H9 (cell line): ENCODE results near the gene NHP2. TPM values are rescaled to one million over a fixed set of nuclear protein-coding genes. Genes with fewer than 3 reads are reported as not detected.

ENCODE experiments used
- DNase-seq: peaks from one replicate; pipeline ENCODE4 v3.0.0-alpha.2; 2017
- H2AFZ ChIP-seq: one replicate; pipeline ENCODE4 v1.6.1; 2013; ENCODE audit warnings: mild to moderate bottlenecking, low read length, control low read depth, moderate library complexity
- H2AK5ac ChIP-seq: 2 replicates; pipeline ENCODE4 v1.6.1; 2013; ENCODE audit warnings: low read length, control low read depth, mixed read lengths; ENCODE audit not compliant: insufficient read length
- H2BK120ac ChIP-seq: one replicate; pipeline ENCODE4 v1.6.1; 2013; ENCODE audit warnings: low read depth, mild to moderate bottlenecking, low read length, control low read depth, inconsistent platforms; ENCODE audit not compliant: poor library complexity, severe bottlenecking
- H2BK12ac ChIP-seq: 2 replicates; pipeline ENCODE4 v1.6.1; 2013; ENCODE audit warnings: low read length, control low read depth, mixed read lengths, low read depth; ENCODE audit not compliant: insufficient read length
- H2BK15ac ChIP-seq: 2 replicates; pipeline ENCODE4 v1.6.1; 2013; ENCODE audit warnings: low read depth, low read length, control low read depth
- H2BK20ac ChIP-seq: one replicate; pipeline ENCODE4 v1.6.1; 2013; ENCODE audit warnings: low read depth, mild to moderate bottlenecking, low read length, control low read depth, inconsistent platforms; ENCODE audit not compliant: poor library complexity, severe bottlenecking
- H2BK5ac ChIP-seq: 2 replicates; pipeline ENCODE4 v1.6.1; 2013; ENCODE audit warnings: low read length, control low read depth, mixed read lengths; ENCODE audit not compliant: insufficient read length
- H3K14ac ChIP-seq: 2 replicates; pipeline ENCODE4 v1.6.1; 2013; ENCODE audit warnings: low read length, control low read depth; ENCODE audit not compliant: insufficient read depth
- H3K18ac ChIP-seq: 2 replicates; pipeline ENCODE4 v1.6.1; 2013; ENCODE audit warnings: low read depth, mild to moderate bottlenecking, mixed read lengths, low read length, control low read depth; ENCODE audit not compliant: insufficient read length
- H3K23ac ChIP-seq: 2 replicates; pipeline ENCODE4 v1.6.1; 2013; ENCODE audit warnings: low read length, control low read depth, mixed read lengths, low read depth; ENCODE audit not compliant: insufficient read length
- H3K23me2 ChIP-seq: 2 replicates; pipeline ENCODE4 v1.6.1; 2013; ENCODE audit warnings: low read depth, mild to moderate bottlenecking, mixed read lengths, low read length, control low read depth; ENCODE audit not compliant: insufficient read length, poor library complexity, severe bottlenecking
- H3K27ac ChIP-seq: 2 replicates; pipeline ENCODE4 v1.5.1; 2013; ENCODE audit warnings: low read length, control low read depth, mixed read lengths, low read depth; ENCODE audit not compliant: insufficient read length
- H3K27me3 ChIP-seq: 2 replicates; pipeline ENCODE4 v1.6.1; 2013; ENCODE audit warnings: low read length, control low read depth, inconsistent platforms; ENCODE audit not compliant: insufficient read depth
- H3K4ac ChIP-seq: 2 replicates; pipeline ENCODE4 v1.6.1; 2013; ENCODE audit warnings: low read depth, mild to moderate bottlenecking, control low read depth, inconsistent platforms, low read length, moderate library complexity
- H3K4me1 ChIP-seq: 2 replicates; pipeline ENCODE4 v1.6.1; 2013; ENCODE audit warnings: low read length, control low read depth, inconsistent platforms; ENCODE audit not compliant: insufficient read depth
- H3K4me2 ChIP-seq: 2 replicates; pipeline ENCODE4 v1.6.1; 2013; ENCODE audit warnings: low read length, control low read depth, mixed read lengths; ENCODE audit not compliant: insufficient read length, insufficient read depth
- H3K56ac ChIP-seq: 2 replicates; pipeline ENCODE4 v1.6.1; 2013; ENCODE audit warnings: low read depth, mild to moderate bottlenecking, mixed read lengths, low read length, control low read depth; ENCODE audit not compliant: insufficient read length
- H3K79me1 ChIP-seq: 2 replicates; pipeline ENCODE4 v1.6.1; 2013; ENCODE audit warnings: low read depth, mild to moderate bottlenecking, moderate library complexity, low read length, control low read depth, inconsistent platforms; ENCODE audit not compliant: insufficient read depth, poor library complexity, severe bottlenecking
- H3K79me2 ChIP-seq: 2 replicates; pipeline ENCODE4 v1.6.1; 2013; ENCODE audit warnings: low read length, control low read depth, inconsistent platforms; ENCODE audit not compliant: insufficient read depth
- H3K9ac ChIP-seq: 2 replicates; pipeline ENCODE4 v1.6.1; 2013; ENCODE audit warnings: low read length, control low read depth, mixed read lengths; ENCODE audit not compliant: insufficient read length; ENCODE audit errors: extremely low read depth
- H3K9me3 ChIP-seq: one replicate; pipeline ENCODE4 v1.6.1; 2013; ENCODE audit warnings: low read depth, low read length, inconsistent platforms; ENCODE audit not compliant: control insufficient read depth
- H3T11ph ChIP-seq: one replicate; pipeline ENCODE4 v1.6.1; 2013; ENCODE audit warnings: mild to moderate bottlenecking, low read length, control low read depth, inconsistent platforms
- H4K20me1 ChIP-seq: one replicate; pipeline ENCODE4 v1.6.1; 2013; ENCODE audit not compliant: control insufficient read depth, insufficient read length, insufficient read depth
- H4K5ac ChIP-seq: 2 replicates; pipeline ENCODE4 v1.6.1; 2013; ENCODE audit warnings: low read depth, mild to moderate bottlenecking, mixed read lengths, low read length, control low read depth; ENCODE audit not compliant: insufficient read length
- H4K8ac ChIP-seq: replicated peaks from 2 replicates; pipeline ENCODE4 v1.6.1; 2013; ENCODE audit warnings: low read length, control low read depth, mixed read lengths, low read depth; ENCODE audit not compliant: insufficient read length
- H4K91ac ChIP-seq: 2 replicates; pipeline ENCODE4 v1.6.1; 2013; ENCODE audit warnings: low read depth, mild to moderate bottlenecking, moderate library complexity, mixed read lengths, low read length, control low read depth; ENCODE audit not compliant: insufficient read length
- H3K27ac Mint-ChIP-seq, 3 experiments: 2 replicates in 2 of 3; 3 replicates in 1 of 3; pipeline ENCODE4 v1.8.0; 2020 to 2021; ENCODE audit warnings: mixed read lengths in 3 of 3, mild to moderate bottlenecking in 1 of 3, moderate library complexity in 1 of 3
- H3K27me3 Mint-ChIP-seq: 2 replicates; pipeline ENCODE4 v1.8.0; 2021; ENCODE audit warnings: low read depth, mild to moderate bottlenecking, moderate library complexity, mixed read lengths
- H3K36me3 Mint-ChIP-seq, 3 experiments: 2 replicates in 2 of 3; 3 replicates in 1 of 3; pipeline ENCODE4 v1.8.0; 2020 to 2021; ENCODE audit warnings: low read depth in 3 of 3, mixed read lengths in 3 of 3; ENCODE audit not compliant: insufficient read depth in 1 of 3
- H3K4me1 Mint-ChIP-seq, 2 experiments: 2 replicates each; pipeline ENCODE4 v1.8.0; 2020; ENCODE audit warnings: mixed read lengths in 2 of 2
- H3K4me3 Mint-ChIP-seq, 2 experiments: 2 replicates in 1 of 2; 3 replicates in 1 of 2; pipeline ENCODE4 v1.8.0; 2020 to 2021; ENCODE audit warnings: mild to moderate bottlenecking in 2 of 2, mixed read lengths in 2 of 2, moderate library complexity in 1 of 2
- H3K9me3 Mint-ChIP-seq, 2 experiments: 2 replicates in 1 of 2; 3 replicates in 1 of 2; pipeline ENCODE4 v1.8.0; 2020; ENCODE audit warnings: mild to moderate bottlenecking in 2 of 2, mixed read lengths in 2 of 2, moderate library complexity in 1 of 2
- WGBS: extraction: QIAGEN DNeasy Blood & Tissue Kit; methylation state at CpG from one replicate; pipeline ENCODE4 v1.1.7; 2013; ENCODE audit warnings: missing lambda C conversion rate, low lambda C conversion rate, mixed read lengths; ENCODE audit not compliant: insufficient read length; ENCODE audit errors: extremely low coverage; 5-methylcytosine and 5-hydroxymethylcytosine counted together
- total RNA-seq: library from RNA; stranded (reverse); gene quantifications from 2 replicates; pipeline ENCODE4 v1.2.1, GENCODE V29; 2021
- TF ChIP-seq, protein P1 (sequence below): fragments of 200-600 bp; sonication (generic); conservative IDR thresholded peaks from 3 replicates; pipeline ENCODE4 v1.8.0; 2021; ENCODE audit warnings: antibody characterized with exemption, mild to moderate bottlenecking

The NHP2 gene
- total RNA-seq, 1 experiment from 2014 or later, result 232 TPM

DNA sequence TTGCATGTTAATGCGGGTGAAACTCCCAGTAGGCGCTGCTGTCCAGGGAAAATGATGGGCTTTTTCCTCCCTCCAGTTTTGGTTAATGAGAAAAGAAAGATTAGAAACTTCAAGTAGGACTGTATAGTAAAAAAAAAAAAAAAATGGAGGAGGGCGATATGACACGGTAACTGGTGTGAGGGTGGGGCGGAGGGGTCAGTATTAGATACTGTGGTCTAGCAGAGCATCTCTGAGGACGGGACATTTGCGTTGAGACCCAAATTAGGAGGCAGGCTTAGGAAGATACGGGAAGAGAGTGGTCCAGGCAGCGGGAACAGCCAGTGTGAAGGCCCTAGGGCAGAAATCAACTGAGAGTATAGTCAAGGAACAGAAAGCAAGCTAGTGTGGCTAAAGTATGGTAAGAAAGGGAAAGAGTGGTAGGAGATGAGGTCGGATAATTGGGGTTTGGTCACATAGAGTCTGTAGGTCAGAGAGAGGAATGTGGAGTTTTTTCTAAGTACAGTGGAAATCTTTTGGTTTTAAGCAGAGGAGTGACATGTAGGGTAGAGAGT lies 22.2 kb downstream of the NHP2 start:
- no peak overlapping the region for H2BK15ac ChIP-seq
- peak overlapping the region; percentile 83 to 87 for H3K4me3 Mint-ChIP-seq
- no peak overlapping the region for H3K56ac ChIP-seq
- peaks cover 5% of the 10 kb centered on the region for H3K79me1 ChIP-seq
- H3K27ac Mint-ChIP-seq, result peak overlapping the region; percentile 1 to 90 (median 4); a peak in 6 of 7 replicates
- H4K20me1 ChIP-seq, result no peaks in the 10 kb centered on the region
- H2BK120ac ChIP-seq, result no peak overlapping the region
- H3K79me2 ChIP-seq, result peaks cover 14% of the 10 kb centered on the region; the same call in 1 of the 2 replicates
- no peak overlapping the region for H3T11ph ChIP-seq
- H3K23me2 ChIP-seq, result peaks cover 9% of the 10 kb centered on the region
- peaks cover 20 to 44% (median 31%) of the 10 kb centered on the region in 3 experiments for H3K36me3 Mint-ChIP-seq
- no peak overlapping the region for H2BK20ac ChIP-seq
- no peak overlapping the region for H3K27ac ChIP-seq
- no peak overlapping the region for H3K4ac ChIP-seq
- no peaks in the 10 kb centered on the region for H3K9me3 ChIP-seq
- H2BK12ac ChIP-seq, result no peak overlapping the region
- no peaks in the 10 kb centered on the region for H3K9me3 Mint-ChIP-seq
- no peak overlapping the region for H2BK5ac ChIP-seq
- H3K4me2 ChIP-seq, result peak overlapping the region; percentile 100
- H4K5ac ChIP-seq, result no peak overlapping the region
- no peak for DNase-seq
- H3K9ac ChIP-seq, result peak overlapping the region; percentile 73
- 100% methylated on average over 1 of the region's 10 CpGs for WGBS
- H4K8ac ChIP-seq, result no peak overlapping the region
- TF ChIP-seq, protein P1, sequence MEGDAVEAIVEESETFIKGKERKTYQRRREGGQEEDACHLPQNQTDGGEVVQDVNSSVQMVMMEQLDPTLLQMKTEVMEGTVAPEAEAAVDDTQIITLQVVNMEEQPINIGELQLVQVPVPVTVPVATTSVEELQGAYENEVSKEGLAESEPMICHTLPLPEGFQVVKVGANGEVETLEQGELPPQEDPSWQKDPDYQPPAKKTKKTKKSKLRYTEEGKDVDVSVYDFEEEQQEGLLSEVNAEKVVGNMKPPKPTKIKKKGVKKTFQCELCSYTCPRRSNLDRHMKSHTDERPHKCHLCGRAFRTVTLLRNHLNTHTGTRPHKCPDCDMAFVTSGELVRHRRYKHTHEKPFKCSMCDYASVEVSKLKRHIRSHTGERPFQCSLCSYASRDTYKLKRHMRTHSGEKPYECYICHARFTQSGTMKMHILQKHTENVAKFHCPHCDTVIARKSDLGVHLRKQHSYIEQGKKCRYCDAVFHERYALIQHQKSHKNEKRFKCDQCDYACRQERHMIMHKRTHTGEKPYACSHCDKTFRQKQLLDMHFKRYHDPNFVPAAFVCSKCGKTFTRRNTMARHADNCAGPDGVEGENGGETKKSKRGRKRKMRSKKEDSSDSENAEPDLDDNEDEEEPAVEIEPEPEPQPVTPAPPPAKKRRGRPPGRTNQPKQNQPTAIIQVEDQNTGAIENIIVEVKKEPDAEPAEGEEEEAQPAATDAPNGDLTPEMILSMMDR, result no peak
- no peak overlapping the region for H3K14ac ChIP-seq
- no peak overlapping the region for H3K18ac ChIP-seq
- peaks cover 38 to 39% of the 10 kb centered on the region in 2 experiments for H3K4me1 Mint-ChIP-seq
- no peak overlapping the region for H2AFZ ChIP-seq
- 0 out of 2 replicates have a peak, but pooled peaks cover 4% of the 10 kb centered on the region for H3K4me1 ChIP-seq
- H3K27me3 ChIP-seq, result no peaks in the 10 kb centered on the region; the same call in 1 of the 2 replicates
- H3K27me3 Mint-ChIP-seq, result no peaks in the 10 kb centered on the region; the same call in 1 of the 2 replicates
- H3K23ac ChIP-seq, result no peak overlapping the region
- no peak overlapping the region for H4K91ac ChIP-seq
- no peak overlapping the region for H2AK5ac ChIP-seq
